HG03280 (cell line): ENCODE results near the gene SMPD3.

ENCODE experiments used
- ATAC-seq: cut with Tn5 transposase; IDR thresholded peaks from one replicate; pipeline ENCODE4 v1.9.1; 2021; ENCODE audit warnings: mild to moderate bottlenecking, moderate library complexity; ENCODE audit not compliant: unreplicated experiment

The SMPD3 gene

DNA sequence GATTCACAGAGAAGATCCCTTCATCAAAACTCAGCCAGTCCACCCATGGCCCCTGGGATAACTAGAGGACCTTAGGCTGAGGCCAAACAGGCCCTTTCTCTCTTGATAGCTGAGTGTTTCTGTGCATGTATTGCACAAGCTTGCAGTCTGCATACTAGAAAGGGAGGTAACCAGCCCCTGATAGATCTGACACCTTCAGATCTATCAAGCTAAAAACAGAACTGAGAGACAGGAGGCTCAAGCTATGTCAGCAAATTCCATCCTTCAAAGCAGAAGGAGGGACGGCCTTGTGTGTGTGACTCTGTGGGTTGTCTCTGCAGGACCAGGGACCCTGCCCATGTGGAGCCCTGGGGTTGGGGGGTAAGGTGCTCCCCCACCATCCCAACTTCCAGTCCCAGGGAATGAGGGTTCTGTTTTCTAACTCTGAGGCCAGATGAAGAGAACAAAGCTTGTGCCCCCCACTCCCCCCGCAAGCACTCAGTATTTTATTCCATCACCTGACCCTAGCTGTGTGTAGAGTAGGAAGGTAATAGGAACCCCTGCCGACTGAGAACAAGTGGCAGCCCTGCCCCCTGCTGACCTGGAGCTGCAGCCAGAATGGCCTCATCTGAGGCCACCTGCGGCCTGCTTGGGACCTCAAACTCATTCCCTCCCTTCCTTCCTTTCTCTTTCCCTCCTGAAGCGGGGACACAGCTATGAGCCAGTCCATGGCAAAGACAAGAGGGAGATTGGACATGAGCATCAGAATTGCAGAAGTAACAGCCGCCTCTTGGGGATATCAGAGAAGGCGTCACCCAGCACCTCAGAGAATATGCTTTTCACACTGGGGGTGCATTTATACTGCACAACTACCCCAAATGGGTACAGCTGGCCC is 63.8 kb downstream of the SMPD3 start:
- ATAC-seq = no peak

DNA sequence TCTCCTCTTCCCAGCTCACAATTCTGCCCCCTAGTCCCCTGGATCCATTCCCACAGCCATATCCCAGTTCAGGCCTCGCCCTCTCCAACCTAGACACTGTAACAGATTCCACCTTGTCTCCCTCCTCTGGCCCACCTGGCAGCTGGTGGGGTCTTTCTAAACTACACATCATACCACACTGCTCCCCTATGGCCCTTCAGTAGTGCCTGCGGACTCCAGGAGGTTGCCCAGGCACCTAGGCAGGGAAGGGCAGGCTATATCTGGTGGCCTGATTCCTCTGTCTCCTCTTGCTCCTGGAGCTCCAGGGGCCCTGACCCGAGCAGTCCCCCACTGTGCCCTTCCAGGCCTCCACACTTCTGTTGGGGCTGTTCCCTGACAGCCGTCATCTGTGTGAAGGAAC is 64.5 kb downstream of the SMPD3 start:
- ATAC-seq = no peak

GRCh38 chr16:68382296-68382718 is 66.0 kb downstream of the SMPD3 start:
- ATAC-seq = no peak

- no peak for ATAC-seq
Measured at GRCh38 chr16:68381363-68381724, 67.0 kb downstream of the SMPD3 start.

- ATAC-seq = no peak
Measured at GRCh38 chr16:68380676-68381362, 67.5 kb downstream of the SMPD3 start.

- no peak for ATAC-seq
Measured at GRCh38 chr16:68380348-68380670, 68.0 kb downstream of the SMPD3 start.

DNA sequence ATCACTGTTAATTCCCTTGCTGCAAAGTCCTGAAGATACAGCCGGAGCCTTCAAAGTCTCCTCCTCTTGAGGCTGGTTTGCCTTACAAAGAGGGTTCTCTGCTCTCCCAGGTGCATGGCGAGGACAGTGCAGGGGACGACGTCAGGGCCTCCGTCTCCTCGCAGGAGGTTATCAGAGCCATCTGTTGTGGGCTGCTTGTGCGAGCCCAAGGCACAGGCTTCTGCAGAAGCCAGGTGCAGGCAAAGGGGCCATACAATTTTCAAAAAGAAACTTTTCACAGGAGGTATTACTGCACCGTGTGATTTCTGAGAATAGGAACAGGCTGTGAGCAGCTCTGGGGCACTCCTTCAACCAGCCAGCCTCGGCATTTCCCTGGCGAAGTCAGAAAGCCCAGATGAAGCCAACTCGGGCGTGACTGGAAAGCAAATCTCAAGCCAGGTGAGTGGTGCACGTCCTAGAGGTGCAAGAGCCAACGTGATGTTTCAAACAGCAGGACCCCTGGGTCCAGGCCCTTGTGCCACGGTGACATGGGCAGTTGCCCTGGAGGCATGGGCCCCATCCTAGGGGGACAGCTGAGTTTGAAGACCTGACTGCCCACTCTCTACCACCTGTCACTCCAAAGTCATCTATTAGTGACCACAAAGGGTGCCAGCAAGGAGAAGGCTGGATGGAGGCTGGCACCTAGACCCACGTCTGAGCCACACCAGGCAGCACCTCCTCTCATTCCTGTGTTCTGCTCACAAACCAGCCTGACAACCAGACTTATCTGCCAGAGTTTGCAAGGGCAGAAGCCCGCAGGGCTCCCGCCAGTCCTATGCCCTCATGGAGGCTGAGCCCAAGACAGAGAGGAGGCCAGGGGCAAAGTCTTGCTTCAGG is 68.6 kb downstream of the SMPD3 start:
- ATAC-seq = no peak

DNA sequence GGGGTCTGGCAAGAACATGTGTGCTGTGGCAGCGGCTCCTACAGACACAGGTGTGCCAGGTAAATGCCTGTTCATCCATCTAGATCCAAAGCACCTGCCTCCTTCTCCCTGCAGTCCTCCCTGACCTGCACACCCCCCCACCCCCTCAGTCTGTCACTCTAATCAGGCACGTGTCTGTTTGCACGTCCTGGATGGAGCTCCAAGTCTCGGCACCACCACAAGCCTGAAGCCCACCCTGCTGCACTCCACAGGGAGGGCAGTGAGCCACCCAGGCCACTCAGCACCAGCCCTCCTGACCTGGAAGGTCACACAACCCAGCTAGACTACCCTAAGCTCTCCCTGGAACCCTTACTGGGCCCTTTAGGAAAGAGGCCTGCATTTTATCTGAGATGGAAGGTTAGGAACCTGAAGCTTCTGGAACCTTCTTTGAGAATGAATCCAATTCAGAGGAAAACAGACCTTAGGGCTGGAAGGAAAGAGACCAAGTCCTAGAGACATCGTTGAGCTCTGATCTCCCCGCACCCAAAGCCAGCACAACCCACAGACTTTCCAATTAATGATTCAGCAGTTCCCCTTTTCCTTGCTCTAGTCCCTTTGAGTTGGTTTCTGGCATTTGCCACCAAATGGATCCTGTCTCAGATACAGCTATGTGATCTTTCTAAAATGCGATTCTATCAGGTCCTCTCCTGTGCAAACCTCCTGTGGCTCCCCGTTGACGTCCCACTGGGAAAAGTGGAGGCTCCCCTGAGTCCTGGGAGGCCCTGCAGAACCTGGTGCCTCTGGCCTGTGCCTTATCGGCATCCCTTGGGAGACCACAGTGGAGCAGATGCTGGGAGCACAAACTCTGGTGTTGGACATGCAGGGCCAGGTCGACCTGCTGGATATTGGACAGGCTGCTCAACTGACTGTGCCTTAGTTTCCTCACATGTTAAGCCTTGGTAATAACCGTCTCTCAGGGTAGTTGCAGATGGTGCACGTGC is 69.6 kb downstream of the SMPD3 start:
- ATAC-seq = no peak

DNA sequence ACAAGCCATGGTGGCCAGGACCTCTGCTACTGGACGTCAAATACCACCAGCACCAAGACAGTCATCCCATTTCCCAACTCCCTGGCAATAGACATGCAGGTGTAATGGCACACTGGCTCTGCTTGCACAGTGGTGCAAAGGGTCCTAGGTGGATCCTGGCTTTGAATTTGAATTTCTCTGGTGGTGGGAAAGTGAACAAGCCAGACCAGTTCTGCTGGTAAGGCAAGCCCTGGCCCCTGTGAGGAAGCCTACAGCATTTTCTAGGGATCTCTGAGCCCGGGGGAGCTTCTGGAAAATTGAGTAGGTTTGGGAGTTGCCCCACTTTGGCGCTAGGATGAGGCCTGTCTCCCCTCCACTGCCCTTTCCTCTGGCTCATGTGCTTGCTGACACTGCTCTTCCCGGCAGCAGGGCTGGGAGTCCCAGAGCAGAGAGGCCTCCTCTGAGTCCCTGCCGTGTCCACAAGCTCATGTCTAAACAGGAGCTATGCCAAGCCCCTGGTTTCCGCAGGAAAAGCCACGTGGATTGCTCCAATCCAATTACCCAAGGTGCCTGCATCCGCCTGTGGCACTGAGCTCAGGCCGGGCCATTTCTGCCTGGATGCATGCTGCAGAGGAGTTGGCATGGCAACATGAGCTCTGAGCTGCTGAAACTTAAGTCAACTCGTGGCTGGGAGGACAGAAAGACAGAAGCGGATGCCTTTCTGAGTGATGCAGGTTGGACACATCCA is 70.5 kb downstream of the SMPD3 start:
- no peak for ATAC-seq

DNA sequence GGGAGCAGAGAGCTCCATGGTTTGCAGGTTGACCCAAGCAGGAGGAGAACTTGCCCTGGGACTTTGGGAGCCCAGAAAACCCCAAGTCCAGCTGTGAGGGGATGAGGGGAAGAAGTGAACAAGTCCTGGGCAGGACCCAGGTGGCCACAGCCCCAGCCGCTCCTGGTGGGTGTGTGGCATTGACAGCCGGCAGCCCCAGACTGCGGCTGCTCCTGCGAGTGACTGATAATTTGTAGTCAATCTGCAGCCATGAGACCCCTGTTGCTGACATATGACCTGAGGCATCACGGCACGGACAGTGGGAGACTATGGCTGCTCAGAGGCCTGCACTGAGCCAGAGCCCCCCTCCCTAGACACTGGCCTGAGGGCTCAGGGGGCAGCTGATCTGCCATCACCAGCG is 71.1 kb downstream of the SMPD3 start:
- no peak for ATAC-seq

DNA sequence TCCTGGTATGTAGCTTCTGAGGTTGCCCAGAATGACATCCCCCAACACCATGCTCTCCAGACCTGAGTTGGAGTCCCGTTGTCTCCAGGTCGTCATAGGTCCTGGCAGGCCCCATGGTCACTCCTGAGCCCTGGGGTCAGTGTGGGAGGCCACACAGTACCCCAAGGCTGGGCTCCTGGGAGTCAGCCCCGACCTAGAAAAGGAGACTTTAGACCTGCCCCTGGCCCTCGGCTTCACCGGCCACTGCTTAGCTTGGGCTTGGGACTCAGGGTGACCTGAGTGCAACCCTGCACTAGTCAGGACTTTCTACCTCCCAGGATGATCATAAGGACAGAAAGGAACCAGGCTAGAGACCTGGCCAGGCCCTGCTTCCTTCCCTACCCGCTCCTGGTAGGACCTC is 71.7 kb downstream of the SMPD3 start:
- no peak for ATAC-seq

DNA sequence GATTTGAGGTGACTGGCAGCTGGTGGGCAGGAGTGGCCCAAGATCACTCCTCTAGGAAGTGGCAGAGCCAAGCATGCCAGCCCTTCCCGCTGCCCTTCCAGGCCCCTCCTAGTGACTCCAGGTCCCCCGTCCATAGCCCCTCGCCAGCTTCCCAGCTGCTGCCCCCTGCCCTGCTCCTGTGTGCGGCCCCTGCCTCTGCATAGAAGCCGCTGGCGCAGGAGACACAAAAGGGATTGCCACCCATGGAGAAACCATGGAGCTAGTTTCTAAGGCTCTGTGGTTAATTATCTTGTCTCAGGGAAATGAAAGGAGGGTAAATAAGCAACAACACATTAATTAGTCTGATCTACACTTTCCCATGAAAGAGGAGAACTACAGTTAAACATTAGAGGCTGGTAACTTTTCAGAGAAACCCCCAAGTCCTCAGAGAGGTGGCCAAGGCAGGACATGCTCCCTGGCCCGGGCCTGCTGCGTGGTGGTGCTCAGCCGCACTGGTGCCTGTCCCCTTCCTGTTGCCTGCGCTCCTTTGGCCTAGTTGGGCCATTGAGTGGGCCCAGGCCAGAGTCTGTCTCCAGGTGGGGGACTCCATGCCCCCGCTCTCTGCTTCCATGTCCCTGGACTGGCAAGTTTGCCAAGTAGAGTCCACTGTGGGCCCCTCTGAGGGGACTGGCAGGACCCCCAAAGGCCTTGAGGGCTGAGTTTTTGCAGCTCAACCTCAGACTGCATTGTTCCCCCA is 72.3 kb downstream of the SMPD3 start:
- ATAC-seq = no peak

DNA sequence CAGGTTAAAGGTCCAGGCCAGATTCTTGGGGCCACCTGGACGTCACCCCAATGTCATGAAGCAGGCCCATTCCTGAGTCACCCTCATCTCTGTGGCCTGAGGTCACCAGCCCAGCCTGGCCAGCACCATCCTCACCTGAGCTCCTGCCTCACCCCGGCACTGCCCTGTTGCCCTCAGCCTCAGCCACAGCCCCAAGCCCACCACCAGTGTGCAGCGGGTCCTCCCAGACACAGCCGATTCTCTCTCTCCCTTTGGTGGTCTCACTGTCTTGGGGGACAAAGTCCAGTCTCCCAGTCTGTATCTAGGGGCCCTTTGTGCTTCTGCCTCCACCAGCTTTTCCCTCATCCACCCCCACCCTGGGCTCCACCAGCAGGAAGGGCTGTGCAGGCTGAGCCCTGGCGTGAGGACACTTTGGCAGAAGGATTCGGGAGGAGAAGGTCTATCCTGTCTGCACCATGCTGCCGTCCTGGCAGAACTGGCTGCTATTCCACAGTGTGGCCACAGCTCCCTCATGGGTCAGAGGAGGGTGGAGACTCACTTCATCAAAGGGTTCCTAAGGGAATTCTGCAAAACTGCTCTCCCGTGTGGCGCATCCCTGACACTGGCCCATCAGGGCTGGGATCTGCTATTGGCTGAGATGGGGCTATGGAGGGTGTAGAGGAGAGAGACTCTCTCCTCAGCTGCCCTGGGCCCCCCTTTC is 73.2 kb downstream of the SMPD3 start:
- no peak for ATAC-seq

- ATAC-seq = no peak
Measured at GRCh38 chr16:68374246-68374805, 74.0 kb downstream of the SMPD3 start.

GRCh38 chr16:68373528-68374245 is 74.6 kb downstream of the SMPD3 start:
- no peak for ATAC-seq

GRCh38 chr16:68372806-68373205 is 75.5 kb downstream of the SMPD3 start:
- no peak for ATAC-seq

DNA sequence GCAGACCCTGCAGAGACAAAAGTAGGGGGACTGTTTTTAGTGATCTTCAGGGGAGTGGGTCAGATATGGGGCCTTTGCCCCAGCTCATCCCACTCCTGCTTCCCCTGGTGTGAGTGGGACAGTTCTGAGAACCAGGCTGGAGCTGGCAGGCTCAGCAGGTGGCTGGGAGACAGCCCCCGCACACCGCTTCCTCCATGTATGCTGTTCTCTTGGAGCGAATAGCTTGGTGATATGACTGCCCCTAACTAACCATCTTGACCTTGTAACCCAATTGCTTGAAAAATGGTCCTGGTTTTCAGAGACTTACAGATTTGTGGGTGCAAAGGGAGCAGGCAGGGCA is 76.0 kb downstream of the SMPD3 start:
- ATAC-seq = no peak
